Upper lobe of left lung (tissue), 6 donors: ENCODE results near the gene TDRKH. TPM values are rescaled to one million over a fixed set of nuclear protein-coding genes. Genes with fewer than 3 reads are reported as not detected.

Source experiments
- ATAC-seq, 2 donors: fragments of 200-7000 bp; cut with Tn5 transposase; one replicate each; pipeline ENCODE4 v1.9.1; 2022; ENCODE audit warnings: mild to moderate bottlenecking in 2 of 2, moderate library complexity in 2 of 2; ENCODE audit not compliant: low FRiP score in 2 of 2
- DNase-seq, 2 donors: peaks; one replicate each; pipeline ENCODE4 v3.0.0-alpha.2; 2019 to 2020
- H3K27ac ChIP-seq, 4 donors: fragments of 200-600 bp; sonication (generic); one replicate each; pipeline ENCODE4 v1.5.1; 2016 to 2019
- H3K27me3 ChIP-seq, 4 donors: fragments of 200-600 bp; sonication (generic); one replicate each; pipeline ENCODE4 v1.5.1; 2017 to 2019
- H3K36me3 ChIP-seq, 4 donors: fragments of 200-600 bp; sonication (generic); one replicate each; pipeline ENCODE4 v1.5.1; 2016 to 2019
- H3K4me1 ChIP-seq, 4 donors: fragments of 200-600 bp; sonication (generic); one replicate each; pipeline ENCODE4 v1.5.1; 2018 to 2019
- H3K4me3 ChIP-seq, 4 donors: fragments of 200-600 bp; sonication (generic); one replicate each; pipeline ENCODE4 v1.5.1; 2017 to 2019; ENCODE audit warnings: mild to moderate bottlenecking in 2 of 4, moderate library complexity in 1 of 4
- H3K9me3 ChIP-seq, 4 donors: fragments of 200-600 bp; sonication (generic); one replicate each; pipeline ENCODE4 v1.5.1; 2018 to 2019
- EP300 ChIP-seq, 4 donors: sonication (generic); formaldehyde crosslinking; IDR thresholded peaks; one replicate each; pipeline ENCODE4 v1.5.1; 2017; ENCODE audit warnings: antibody characterized with exemption in 4 of 4, control low read depth in 2 of 4
- POLR2A ChIP-seq, 4 donors: fragments of 450-650 bp; IDR thresholded peaks; one replicate each; pipeline ENCODE4 v1.5.1; 2016 to 2017; ENCODE audit warnings: antibody characterized with exemption in 4 of 4, mild to moderate bottlenecking in 2 of 4
- POLR2AphosphoS5 ChIP-seq, 2 donors: sonication (generic); formaldehyde crosslinking; IDR thresholded peaks; one replicate each; pipeline ENCODE4 v1.5.1; 2017; ENCODE audit warnings: antibody characterized with exemption in 2 of 2
- WGBS, 2 donors: methylation state at CpG; one replicate each; pipeline ENCODE4 v1.1.5; 2017 to 2018; 5-methylcytosine and 5-hydroxymethylcytosine counted together
- total RNA-seq, 6 donors: library from RNA; depleted of rRNA in 4 of 6; stranded (reverse); fragments of >200 nt in 4 of 6; gene quantifications; one replicate each; pipeline versions ENCODE4 v1.1.0 to v1.2.1, GENCODE V29; 2016 to 2021
- TF ChIP-seq, protein P1 (sequence below), 6 experiments: fragments of 450-650 bp in 4 of 6; fragments of 200-600 bp in 2 of 6; sonication (generic) in 2 of 6; IDR thresholded peaks; one replicate each; pipeline ENCODE4 v1.5.1; 2016 to 2019; ENCODE audit warnings: antibody characterized with exemption in 6 of 6
- donor health status: DM: no; HTN: no; CAD: no; lungs with moderate emphysema.
- donor health status: DM: no; HTN: yes; CAD: no; lungs with severe emphysema.

TDRKH gene
- total RNA-seq, 6 donors from 2014 or later, result 7.3 to 17.0 (median 13.1) TPM

DNA sequence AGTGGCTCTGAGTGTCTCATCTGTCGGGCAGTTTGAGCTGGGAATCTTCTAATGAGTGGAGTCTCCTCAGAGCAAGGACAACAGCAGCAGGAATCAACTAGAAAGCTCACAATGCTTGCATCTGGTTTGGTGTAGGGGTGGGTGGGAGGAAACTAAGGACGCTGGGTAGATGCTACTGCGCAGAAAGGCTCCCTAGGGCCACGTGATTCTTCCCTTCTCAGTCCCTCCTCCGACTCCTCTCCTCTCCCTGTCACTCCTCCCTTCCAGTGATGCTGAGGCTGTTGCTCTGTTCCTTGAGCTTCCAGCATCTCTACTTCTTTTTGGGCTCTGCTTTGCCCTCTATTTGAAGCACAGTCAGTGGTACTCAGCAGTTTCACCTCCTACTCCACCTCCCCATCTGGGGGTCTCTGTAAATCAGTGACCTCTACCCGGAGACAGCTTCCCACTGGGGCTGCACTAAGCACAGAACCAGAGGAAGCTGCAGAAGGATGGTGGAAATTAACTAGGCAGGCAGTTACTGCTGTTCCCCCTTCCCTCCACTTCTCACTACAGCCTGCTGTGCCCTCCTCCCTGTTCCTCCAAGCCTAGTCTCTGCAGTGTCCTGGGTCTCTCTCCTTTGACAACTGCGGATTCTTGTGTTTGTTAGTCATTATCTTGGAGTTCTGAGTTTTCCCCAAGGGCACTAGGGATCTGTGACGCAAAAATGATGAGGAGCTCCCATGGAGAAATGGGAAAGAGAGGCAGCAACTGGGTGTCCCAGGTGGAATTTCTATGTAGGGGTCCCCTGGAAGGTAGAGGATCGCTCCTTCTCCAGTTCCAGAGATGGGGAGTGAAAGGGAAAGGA lies 9.1 kb upstream of the TDRKH start:
- 75% methylated on average over 9 of the region's 9 CpGs for WGBS, 2 donors
- H3K36me3 ChIP-seq, result no peaks in the 10 kb centered on the region
- no peak overlapping the region for H3K27ac ChIP-seq
- no peaks in the 10 kb centered on the region for H3K27me3 ChIP-seq
- no peak overlapping the region for H3K4me3 ChIP-seq
- H3K4me1 ChIP-seq, result no peaks in the 10 kb centered on the region
- no peaks in the 10 kb centered on the region for H3K9me3 ChIP-seq
- ATAC-seq, result no peak
- no peak for DNase-seq
- TF ChIP-seq EP300 (IDR thresholded peaks at IDR 0.05) (no peak), POLR2A (IDR thresholded peaks at IDR 0.05) (no peak), POLR2AphosphoS5 (IDR thresholded peaks at IDR 0.05) (no peak)
- TF ChIP-seq, protein P1, sequence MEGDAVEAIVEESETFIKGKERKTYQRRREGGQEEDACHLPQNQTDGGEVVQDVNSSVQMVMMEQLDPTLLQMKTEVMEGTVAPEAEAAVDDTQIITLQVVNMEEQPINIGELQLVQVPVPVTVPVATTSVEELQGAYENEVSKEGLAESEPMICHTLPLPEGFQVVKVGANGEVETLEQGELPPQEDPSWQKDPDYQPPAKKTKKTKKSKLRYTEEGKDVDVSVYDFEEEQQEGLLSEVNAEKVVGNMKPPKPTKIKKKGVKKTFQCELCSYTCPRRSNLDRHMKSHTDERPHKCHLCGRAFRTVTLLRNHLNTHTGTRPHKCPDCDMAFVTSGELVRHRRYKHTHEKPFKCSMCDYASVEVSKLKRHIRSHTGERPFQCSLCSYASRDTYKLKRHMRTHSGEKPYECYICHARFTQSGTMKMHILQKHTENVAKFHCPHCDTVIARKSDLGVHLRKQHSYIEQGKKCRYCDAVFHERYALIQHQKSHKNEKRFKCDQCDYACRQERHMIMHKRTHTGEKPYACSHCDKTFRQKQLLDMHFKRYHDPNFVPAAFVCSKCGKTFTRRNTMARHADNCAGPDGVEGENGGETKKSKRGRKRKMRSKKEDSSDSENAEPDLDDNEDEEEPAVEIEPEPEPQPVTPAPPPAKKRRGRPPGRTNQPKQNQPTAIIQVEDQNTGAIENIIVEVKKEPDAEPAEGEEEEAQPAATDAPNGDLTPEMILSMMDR (IDR thresholded peaks at IDR 0.05), result no peak

DNA sequence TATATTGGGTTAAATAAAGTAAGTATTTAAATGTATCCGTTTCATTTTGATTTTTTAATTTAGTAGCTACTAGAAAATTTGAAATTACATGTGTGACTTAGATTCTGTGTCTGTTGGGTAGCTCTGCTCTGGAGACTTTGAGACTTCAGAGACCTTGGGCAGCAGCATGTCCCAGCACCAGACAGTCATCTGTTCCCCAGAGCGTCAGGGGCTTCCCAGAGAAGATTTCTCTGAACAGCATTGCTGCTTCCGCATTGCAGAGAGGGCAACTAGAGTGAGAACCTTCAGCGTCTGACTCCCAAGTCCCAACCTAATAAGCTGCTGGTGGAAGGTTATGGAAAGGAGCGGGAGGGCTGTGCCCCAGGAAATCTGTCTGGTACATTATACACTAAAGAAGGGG lies 8.3 kb upstream of the TDRKH start:
- no peaks in the 10 kb centered on the region for H3K27me3 ChIP-seq
- H3K36me3 ChIP-seq, result no peaks in the 10 kb centered on the region
- no peaks in the 10 kb centered on the region for H3K4me1 ChIP-seq
- 89 to 92% methylated on average over 5 of the region's 5 CpGs for WGBS, 2 donors
- H3K4me3 ChIP-seq, result no peak overlapping the region
- no peak overlapping the region for H3K27ac ChIP-seq
- ATAC-seq (no peak), DNase-seq (no peak)
- TF ChIP-seq POLR2A (IDR thresholded peaks at IDR 0.05), result no peak
- TF ChIP-seq EP300 (IDR thresholded peaks at IDR 0.05), result no peak
- TF ChIP-seq POLR2AphosphoS5 (IDR thresholded peaks at IDR 0.05), result no peak
- TF ChIP-seq, protein P1 (IDR thresholded peaks at IDR 0.05), result no peak
- no peaks in the 10 kb centered on the region for H3K9me3 ChIP-seq

DNA sequence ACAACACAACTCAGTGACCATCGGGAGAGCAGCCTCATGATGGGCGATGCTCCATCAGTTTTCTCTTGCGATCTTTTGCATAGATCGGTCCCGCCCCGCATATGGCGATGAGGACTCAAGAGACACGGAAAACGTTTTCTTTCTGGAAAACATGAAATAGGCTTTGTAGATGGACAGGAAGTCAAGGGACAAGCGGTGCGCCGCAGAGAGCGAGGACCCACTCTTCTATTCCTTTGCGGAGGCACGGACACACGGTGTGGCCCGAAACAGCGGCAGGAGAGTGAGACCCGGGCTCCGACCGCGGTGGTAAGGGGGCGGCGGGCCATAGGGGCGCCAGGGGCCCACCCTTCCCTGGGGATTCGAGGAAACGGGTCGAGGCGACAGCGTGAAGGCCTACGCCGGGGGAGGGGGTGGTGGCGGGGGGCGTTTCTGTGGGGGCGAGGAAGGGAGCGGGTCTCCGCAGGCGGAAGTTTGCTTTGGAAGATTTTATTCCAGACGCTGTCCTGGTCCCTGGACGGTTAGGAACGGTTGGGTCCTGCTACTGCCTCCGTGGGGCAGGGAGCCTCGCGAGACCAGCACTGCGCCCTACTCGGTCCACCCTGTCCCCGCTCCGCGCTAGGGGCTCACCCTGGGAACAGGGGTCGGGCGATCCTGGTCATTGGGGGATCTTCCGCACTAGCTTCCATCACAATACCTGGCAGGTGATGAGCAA lies 796 bp upstream of the TDRKH start:
- peak in 1 of 2 donors; percentile 35 for ATAC-seq
- no peaks in the 10 kb centered on the region for H3K27me3 ChIP-seq
- DNase-seq, result peak; percentile 41 to 81
- no peaks in the 10 kb centered on the region for H3K36me3 ChIP-seq
- no peaks in the 10 kb centered on the region for H3K9me3 ChIP-seq
- WGBS, 2 donors, result 0 to 1% methylated on average over 27 to 50 of the region's 52 CpGs
- H3K4me3 ChIP-seq, result peak overlapping the region; percentile 56 to 90 (median 84)
- TF ChIP-seq POLR2A (IDR thresholded peaks at IDR 0.05) (peak in 1 of 4 donors; percentile 16), POLR2AphosphoS5 (IDR thresholded peaks at IDR 0.05) (no peak), EP300 (IDR thresholded peaks at IDR 0.05) (no peak)
- TF ChIP-seq, protein P1 (IDR thresholded peaks at IDR 0.05), result no peak
- H3K27ac ChIP-seq, result peak overlapping the region; percentile 31 to 71 (median 52)
- H3K4me1 ChIP-seq, result peaks cover 7 to 19% (median 13%) of the 10 kb centered on the region in 4 donors

DNA sequence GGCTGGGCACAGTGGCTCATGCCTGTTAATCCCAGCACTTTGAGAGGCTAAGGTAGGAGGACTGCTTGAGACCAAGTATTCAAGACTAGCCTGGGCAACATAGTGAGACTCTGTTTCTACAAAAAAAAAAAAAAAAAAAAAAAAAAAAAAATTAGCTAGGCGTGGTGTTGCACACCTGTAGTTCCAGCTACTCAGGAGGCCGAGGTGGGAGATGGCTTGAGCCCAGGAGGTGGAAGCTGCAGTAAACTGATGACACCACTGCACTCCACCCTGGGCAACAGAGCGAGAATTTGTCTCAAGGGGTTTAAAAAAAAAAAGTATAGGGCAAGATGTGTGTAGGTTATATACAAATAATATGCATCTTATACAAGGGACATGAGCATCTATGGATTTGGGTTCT lies 2.6 kb downstream of the TDRKH start:
- Histone ChIP-seq H3K36me3 (no peaks in the 10 kb centered on the region), H3K27me3 (no peaks in the 10 kb centered on the region), H3K4me3 (no peak overlapping the region), H3K9me3 (no peaks in the 10 kb centered on the region), H3K4me1 (peaks cover 7 to 19% (median 13%) of the 10 kb centered on the region in 4 donors), H3K27ac (no peak overlapping the region)
- TF ChIP-seq EP300 (IDR thresholded peaks at IDR 0.05), result no peak
- TF ChIP-seq, protein P1 (IDR thresholded peaks at IDR 0.05), result no peak
- TF ChIP-seq POLR2A (IDR thresholded peaks at IDR 0.05), result no peak
- no peak for TF ChIP-seq POLR2AphosphoS5 (IDR thresholded peaks at IDR 0.05)
- 94 to 98% methylated on average over 3 of the region's 3 CpGs for WGBS, 2 donors
- no peak for DNase-seq
- no peak for ATAC-seq
